Astrocyte of the cerebellum (primary cell): ENCODE data around the gene NYNRIN.

Experiments
- DNase-seq: peaks from one replicate; pipeline ENCODE4 v3.0.0-alpha.2; 2011; ENCODE audit warnings: low read depth
- H3K4me3 ChIP-seq: 2 replicates; pipeline ENCODE4 v1.5.1; 2011; ENCODE audit warnings: mild to moderate bottlenecking, low read depth, low read length, moderate library complexity
- CTCF ChIP-seq: IDR thresholded peaks from 2 replicates; pipeline ENCODE4 v1.5.1; 2012; ENCODE audit warnings: low read length, low read depth, moderate library complexity, mild to moderate bottlenecking; ENCODE audit errors: missing control alignments
- in situ Hi-C: cut with HindIII; loops from 2 replicates; pipeline ENCODE4 v1.10.0; 2017; ENCODE audit warnings: low sequenced_read_pairs

The NYNRIN gene

GRCh38 chr14:24360281-24360680 lies 38.5 kb upstream of the NYNRIN start:
- no peak for DNase-seq
- in situ Hi-C loops, result no loop called here
- no peak overlapping the region for H3K4me3 ChIP-seq
- TF ChIP-seq CTCF, result no peak

GRCh38 chr14:24361326-24361725 lies 37.5 kb upstream of the NYNRIN start:
- TF ChIP-seq CTCF, result no peak
- DNase-seq, result no peak
- no peak overlapping the region for H3K4me3 ChIP-seq
- in situ Hi-C loops, result no loop called here

GRCh38 chr14:24362241-24362960 lies 36.4 kb upstream of the NYNRIN start:
- TF ChIP-seq CTCF, result no peak
- H3K4me3 ChIP-seq, result no peak overlapping the region
- in situ Hi-C loops, result no loop called here
- DNase-seq, result no peak

GRCh38 chr14:24363401-24363800 lies 35.4 kb upstream of the NYNRIN start:
- no peak for TF ChIP-seq CTCF
- no peak for DNase-seq
- no peak overlapping the region for H3K4me3 ChIP-seq
- in situ Hi-C loops, result no loop called here

- DNase-seq, result no peak
- in situ Hi-C loops, result loop anchor here (5.0 kb wide), 1 partner anchor 52 kb away; no protein-coding TSS in a partner anchor
- no peak overlapping the region for H3K4me3 ChIP-seq
- TF ChIP-seq CTCF, result no peak
These were observed 34.0 kb upstream of the NYNRIN start for GRCh38 chr14:24364841-24365240.

- TF ChIP-seq CTCF, result peak; percentile 92
- in situ Hi-C loops, result loop anchor here (5.0 kb wide), 1 partner anchor 51 kb away; no protein-coding TSS in a partner anchor
- peak overlapping the region; percentile 92 for H3K4me3 ChIP-seq
- DNase-seq, result peak; percentile 84
These were observed 33.0 kb upstream of the NYNRIN start for GRCh38 chr14:24365600-24366412.
